AG09309 (cell line): ENCODE results near the gene KLK2.

Experiments used
- DNase-seq: peaks from one replicate; pipeline ENCODE4 v3.0.0-alpha.2; 2010; ENCODE audit warnings: low read depth
- H3K4me3 ChIP-seq: 2 replicates; pipeline ENCODE4 v1.5.1; 2011; ENCODE audit warnings: mild to moderate bottlenecking, low read depth, low read length, moderate library complexity; ENCODE audit not compliant: control insufficient read depth
- TF ChIP-seq, protein P1 (sequence below): IDR thresholded peaks from 2 replicates; pipeline ENCODE4 v1.5.1; 2011; ENCODE audit warnings: mild to moderate bottlenecking, low read depth, low read length, inconsistent platforms; ENCODE audit not compliant: insufficient read depth, control insufficient read depth; ENCODE audit errors: missing control alignments

Gene KLK2

DNA sequence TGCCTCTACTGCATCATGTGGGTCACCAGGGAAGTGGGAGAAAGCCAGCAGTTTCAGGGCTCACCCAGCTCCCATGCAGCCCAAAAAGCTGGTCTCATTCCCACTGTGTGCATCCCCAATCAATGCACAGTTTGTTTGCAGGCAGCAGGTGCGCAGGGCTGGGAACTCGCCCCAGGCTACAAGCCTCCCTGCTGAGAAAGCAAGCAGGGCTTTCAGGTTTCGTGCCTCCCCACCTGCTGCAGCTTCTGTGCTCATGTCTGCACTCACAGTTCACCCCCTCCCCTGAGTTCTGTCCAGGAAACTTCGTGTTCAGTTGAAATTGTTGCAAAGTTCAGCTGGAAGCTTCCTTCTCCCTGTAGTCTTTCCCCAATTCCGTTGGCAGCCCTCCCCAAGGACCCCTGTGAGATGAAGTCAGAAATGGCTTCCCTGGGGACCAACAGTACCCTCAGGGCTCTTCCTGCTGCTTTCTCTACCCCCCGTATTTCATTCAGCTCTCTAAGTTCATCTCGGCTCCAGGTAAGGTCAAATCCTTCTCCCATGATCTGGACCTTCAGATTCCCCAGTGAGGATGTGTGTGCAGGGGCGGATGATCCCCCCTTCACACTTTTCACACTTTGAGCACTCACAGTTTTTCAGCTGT lies 28.8 kb upstream of the KLK2 start:
- TF ChIP-seq, protein P1, sequence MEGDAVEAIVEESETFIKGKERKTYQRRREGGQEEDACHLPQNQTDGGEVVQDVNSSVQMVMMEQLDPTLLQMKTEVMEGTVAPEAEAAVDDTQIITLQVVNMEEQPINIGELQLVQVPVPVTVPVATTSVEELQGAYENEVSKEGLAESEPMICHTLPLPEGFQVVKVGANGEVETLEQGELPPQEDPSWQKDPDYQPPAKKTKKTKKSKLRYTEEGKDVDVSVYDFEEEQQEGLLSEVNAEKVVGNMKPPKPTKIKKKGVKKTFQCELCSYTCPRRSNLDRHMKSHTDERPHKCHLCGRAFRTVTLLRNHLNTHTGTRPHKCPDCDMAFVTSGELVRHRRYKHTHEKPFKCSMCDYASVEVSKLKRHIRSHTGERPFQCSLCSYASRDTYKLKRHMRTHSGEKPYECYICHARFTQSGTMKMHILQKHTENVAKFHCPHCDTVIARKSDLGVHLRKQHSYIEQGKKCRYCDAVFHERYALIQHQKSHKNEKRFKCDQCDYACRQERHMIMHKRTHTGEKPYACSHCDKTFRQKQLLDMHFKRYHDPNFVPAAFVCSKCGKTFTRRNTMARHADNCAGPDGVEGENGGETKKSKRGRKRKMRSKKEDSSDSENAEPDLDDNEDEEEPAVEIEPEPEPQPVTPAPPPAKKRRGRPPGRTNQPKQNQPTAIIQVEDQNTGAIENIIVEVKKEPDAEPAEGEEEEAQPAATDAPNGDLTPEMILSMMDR, result no peak
- DNase-seq, result no peak
- H3K4me3 ChIP-seq, result no peak overlapping the region

DNA sequence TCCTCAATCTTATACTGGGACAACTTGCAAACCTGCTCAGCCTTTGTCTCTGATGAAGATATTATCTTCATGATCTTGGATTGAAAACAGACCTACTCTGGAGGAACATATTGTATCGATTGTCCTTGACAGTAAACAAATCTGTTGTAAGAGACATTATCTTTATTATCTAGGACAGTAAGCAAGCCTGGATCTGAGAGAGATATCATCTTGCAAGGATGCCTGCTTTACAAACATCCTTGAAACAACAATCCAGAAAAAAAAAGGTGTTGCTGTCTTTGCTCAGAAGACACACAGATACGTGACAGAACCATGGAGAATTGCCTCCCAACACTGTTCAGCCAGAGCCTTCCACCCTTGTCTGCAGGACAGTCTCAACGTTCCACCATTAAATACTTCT lies 22.5 kb upstream of the KLK2 start:
- DNase-seq, result no peak
- no peak overlapping the region for H3K4me3 ChIP-seq
- TF ChIP-seq, protein P1, result no peak

DNA sequence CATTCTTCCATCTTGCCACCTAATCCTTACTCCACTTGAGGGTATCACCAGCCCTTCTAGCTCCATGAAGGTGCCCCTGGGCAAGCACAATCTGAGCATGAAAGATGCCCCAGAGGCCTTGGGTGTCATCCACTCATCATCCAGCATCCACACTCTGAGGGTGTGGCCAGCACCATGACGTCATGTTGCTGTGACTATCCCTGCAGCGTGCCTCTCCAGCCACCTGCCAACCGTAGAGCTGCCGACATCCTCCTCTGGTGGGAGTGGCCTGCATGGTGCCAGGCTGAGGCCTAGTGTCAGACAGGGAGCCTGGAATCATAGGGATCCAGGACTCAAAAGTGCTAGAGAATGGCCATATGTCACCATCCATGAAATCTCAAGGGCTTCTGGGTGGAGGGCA lies 21.6 kb upstream of the KLK2 start:
- no peak for DNase-seq
- H3K4me3 ChIP-seq, result no peak overlapping the region
- TF ChIP-seq, protein P1, result no peak

DNA sequence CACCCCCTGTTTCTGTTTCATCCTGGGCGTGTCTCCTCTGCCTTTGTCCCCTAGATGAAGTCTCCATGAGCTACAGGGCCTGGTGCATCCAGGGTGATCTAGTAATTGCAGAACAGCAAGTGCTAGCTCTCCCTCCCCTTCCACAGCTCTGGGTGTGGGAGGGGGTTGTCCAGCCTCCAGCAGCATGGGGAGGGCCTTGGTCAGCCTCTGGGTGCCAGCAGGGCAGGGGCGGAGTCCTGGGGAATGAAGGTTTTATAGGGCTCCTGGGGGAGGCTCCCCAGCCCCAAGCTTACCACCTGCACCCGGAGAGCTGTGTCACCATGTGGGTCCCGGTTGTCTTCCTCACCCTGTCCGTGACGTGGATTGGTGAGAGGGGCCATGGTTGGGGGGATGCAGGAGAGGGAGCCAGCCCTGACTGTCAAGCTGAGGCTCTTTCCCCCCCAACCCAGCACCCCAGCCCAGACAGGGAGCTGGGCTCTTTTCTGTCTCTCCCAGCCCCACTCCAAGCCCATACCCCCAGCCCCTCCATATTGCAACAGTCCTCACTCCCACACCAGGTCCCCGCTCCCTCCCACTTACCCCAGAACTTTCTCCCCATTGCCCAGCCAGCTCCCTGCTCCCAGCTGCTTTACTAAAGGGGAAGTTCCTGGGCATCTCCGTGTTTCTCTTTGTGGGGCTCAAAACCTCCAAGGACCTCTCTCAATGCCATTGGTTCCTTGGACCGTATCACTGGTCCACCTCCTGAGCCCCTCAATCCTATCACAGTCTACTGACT lies 18.4 kb upstream of the KLK2 start, which contains the start of gene KLK3:
Gene KLK3 (plus strand): TSS at position 280 of the 775 bp plus-strand sequence. CDS start 41 bp downstream, at position 321.
- H3K4me3 ChIP-seq, result no peak within 1 kb of the TSS
- no peak for DNase-seq
- TF ChIP-seq, protein P1, result no peak

DNA sequence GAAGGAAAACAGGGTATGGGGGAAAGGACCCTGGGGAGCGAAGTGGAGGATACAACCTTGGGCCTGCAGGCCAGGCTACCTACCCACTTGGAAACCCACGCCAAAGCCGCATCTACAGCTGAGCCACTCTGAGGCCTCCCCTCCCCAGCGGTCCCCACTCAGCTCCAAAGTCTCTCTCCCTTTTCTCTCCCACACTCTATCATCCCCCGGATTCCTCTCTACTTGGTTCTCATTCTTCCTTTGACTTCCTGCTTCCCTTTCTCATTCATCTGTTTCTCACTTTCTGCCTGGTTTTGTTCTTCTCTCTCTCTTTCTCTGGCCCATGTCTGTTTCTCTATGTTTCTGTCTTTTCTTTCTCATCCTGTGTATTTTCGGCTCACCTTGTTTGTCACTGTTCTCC lies 15.9 kb upstream of the KLK2 start:
- no peak for DNase-seq
- TF ChIP-seq, protein P1, result no peak
- H3K4me3 ChIP-seq, result no peak overlapping the region

DNA sequence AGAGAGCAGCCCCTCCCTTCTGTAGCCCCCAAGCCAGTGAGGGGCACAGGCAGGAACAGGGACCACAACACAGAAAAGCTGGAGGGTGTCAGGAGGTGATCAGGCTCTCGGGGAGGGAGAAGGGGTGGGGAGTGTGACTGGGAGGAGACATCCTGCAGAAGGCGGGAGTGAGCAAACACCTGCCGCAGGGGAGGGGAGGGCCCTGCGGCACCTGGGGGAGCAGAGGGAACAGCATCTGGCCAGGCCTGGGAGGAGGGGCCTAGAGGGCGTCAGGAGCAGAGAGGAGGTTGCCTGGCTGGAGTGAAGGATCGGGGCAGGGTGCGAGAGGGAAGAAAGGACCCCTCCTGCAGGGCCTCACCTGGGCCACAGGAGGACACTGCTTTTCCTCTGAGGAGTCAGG lies 14.4 kb upstream of the KLK2 start:
- no peak overlapping the region for H3K4me3 ChIP-seq
- TF ChIP-seq, protein P1, result no peak
- no peak for DNase-seq
